Adipocyte (in vitro differentiated cells): ENCODE results near the gene KANSL1.
"Not testable (repeated sequence)": the region's sequence is repeated elsewhere in the genome, so short reads cannot be mapped to it uniquely, and the experiment has no call there.

Experiments
- DNase-seq: peaks from one replicate; pipeline ENCODE4 v3.0.0-alpha.2; 2015; ENCODE audit warnings: low read depth
- H3K27me3 ChIP-seq: replicated peaks from 2 replicates; pipeline ENCODE4 v1.7.0; 2013; ENCODE audit warnings: mild to moderate bottlenecking, low read length, moderate library complexity; ENCODE audit not compliant: control insufficient read depth, insufficient read depth
- H3K36me3 ChIP-seq: 2 replicates; pipeline ENCODE4 v1.7.0; 2013; ENCODE audit warnings: low read length, mild to moderate bottlenecking, moderate library complexity; ENCODE audit not compliant: control insufficient read depth, insufficient read depth, severe bottlenecking
- H3K4me1 ChIP-seq: 2 replicates; pipeline ENCODE4 v1.7.0; 2013; ENCODE audit warnings: mild to moderate bottlenecking, low read length, moderate library complexity; ENCODE audit not compliant: control insufficient read depth, insufficient read depth
- H3K4me3 ChIP-seq: 2 replicates; pipeline ENCODE4 v1.7.0; 2013; ENCODE audit warnings: mild to moderate bottlenecking, low read length, moderate library complexity
- H3K9ac ChIP-seq: 2 replicates; pipeline ENCODE4 v1.7.0; 2013; ENCODE audit warnings: mild to moderate bottlenecking, low read length, moderate library complexity
- H3K9me3 ChIP-seq: 2 replicates; pipeline ENCODE4 v1.7.0; 2013; ENCODE audit warnings: mild to moderate bottlenecking, low read length, moderate library complexity; ENCODE audit not compliant: control insufficient read depth

KANSL1 gene

DNA sequence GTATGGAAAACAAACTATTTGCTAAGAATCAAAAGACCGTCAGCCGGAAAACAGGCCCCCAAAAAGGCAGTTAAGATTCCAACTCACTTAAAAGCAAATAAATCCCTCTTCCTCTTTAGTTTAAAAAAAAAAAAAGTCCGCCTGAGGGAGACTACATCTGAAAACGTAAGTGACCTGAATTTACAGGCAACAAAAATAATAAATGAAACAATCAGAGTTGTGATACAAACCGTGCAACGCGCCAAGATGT lies 1.1 kb downstream of the KANSL1 start:
- DNase-seq = no peak
- no peaks in the 10 kb centered on the region for H3K9me3 ChIP-seq
- peak overlapping the region; percentile 97 for H3K9ac ChIP-seq
- peak overlapping the region; percentile 97 for H3K4me3 ChIP-seq
- H3K36me3 ChIP-seq = no peaks in the 10 kb centered on the region
- H3K4me1 ChIP-seq = peaks cover 48% of the 10 kb centered on the region
- no peaks in the 10 kb centered on the region for H3K27me3 ChIP-seq

DNA sequence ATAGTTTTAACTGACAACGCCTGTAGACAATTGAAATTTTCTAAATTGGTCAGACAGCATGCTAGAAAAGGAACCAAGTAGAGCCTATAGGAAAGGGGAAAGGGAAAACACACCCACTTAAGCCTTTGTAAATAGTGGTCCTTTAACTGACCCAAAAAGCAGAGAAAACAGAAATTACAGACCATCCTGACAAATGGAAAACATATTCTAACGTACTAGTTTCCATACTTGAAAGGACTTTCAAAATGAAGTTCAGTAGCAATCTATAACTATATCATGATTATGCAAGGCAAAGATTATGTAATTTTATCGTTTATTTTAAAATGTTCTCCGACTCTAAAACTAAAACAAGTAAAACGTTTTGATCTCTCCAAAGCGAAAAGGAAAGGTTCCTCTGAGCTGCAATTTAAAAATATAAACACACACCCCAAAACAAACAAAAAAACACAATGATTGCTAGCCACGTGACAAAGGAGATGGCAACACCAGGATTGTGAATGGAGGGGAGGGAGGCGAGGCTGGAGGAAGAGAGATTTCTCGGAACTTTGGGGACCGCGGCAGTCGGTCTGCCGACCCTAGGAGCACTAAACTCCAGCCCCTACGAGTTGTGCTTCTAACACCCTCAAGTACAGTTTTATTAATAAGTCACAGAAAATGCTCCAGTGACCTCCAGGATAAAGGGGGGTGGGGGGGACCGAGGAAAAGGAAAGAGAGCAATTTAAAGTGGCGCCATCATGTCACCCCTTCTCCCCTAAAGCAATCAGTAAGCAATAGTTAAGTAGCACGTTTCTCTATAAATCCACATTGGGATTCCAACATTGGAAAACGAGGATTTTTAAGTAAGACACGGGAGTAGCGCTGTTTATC lies 1.7 kb downstream of the KANSL1 start:
- Histone ChIP-seq H3K27me3 (no peaks in the 10 kb centered on the region), H3K4me1 (peaks cover 49% of the 10 kb centered on the region), H3K9me3 (no peaks in the 10 kb centered on the region), H3K9ac (peak overlapping the region; percentile 97), H3K4me3 (peak overlapping the region; percentile 97), H3K36me3 (no peaks in the 10 kb centered on the region)
- peak; percentile 88 for DNase-seq

DNA sequence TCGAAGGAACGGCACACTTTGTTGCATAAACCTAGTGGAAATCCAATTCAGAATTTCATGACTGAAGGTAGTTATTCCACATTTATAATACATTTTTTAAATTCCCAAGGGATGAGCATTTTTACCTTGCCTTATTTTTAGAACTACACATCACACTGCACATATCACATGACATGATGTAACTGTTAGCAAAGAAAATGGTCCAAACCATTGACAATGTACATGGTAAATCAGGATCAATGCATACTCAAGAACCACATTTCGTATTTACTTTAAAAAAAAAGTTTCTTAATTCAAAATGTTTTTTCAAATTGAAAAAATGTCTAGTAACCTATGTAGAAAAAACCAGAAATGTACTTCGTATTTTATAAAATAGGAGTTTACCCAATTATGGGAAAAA lies 2.5 kb downstream of the KANSL1 start:
- Histone ChIP-seq H3K4me1 (peaks cover 49% of the 10 kb centered on the region), H3K4me3 (peak overlapping the region; percentile 97), H3K27me3 (no peaks in the 10 kb centered on the region), H3K9me3 (no peaks in the 10 kb centered on the region), H3K9ac (peak overlapping the region; percentile 97), H3K36me3 (no peaks in the 10 kb centered on the region)
- DNase-seq = peak; percentile 50

DNA sequence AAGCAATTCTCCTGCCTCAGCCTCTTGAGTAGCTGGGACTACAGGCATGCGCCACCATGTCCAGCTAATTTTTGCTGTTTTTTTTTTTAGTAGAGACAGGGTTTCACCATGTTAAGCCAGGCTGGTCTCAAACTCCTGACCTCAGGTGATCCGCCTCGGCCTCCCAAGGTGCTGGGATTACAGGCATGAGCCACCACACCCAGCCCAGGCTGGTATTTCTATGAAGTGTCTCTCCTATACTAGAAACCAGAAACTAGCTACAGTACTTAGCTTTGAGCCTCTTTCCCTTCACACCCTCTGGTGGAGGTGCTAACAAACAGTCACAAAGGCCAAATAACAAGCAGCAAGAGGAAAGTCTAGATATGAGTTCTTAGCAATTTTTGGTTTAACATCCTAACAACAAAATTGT lies 6.4 kb downstream of the KANSL1 start:
- H3K36me3 ChIP-seq, H3K4me3 ChIP-seq, H3K9ac ChIP-seq, H3K27me3 ChIP-seq, DNase-seq, H3K9me3 ChIP-seq: not testable (repeated sequence)
- peaks cover 34% of the 10 kb centered on the region for H3K4me1 ChIP-seq

DNA sequence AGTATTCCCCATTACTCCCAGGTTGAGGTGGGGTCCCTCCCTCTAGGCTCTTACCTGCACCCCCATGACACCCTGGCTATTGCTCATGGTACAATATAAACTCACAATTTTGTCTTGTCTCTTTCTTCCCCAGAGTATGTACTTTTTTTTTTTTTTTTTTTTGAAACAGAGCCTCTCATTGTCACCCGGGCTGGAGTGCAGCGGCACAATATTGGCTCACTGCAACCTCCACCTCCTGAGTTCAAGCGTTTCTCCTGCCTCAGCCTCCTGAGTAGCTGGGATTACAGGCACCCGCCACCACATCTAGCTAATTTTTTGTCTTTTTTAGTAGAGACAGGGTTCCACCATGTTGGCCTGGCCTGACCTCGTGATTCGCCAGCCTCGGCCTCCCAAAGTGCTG lies 8.5 kb downstream of the KANSL1 start:
- Histone ChIP-seq H3K9ac (no peak overlapping the region), H3K4me3 (no peak overlapping the region), H3K36me3 (no peaks in the 10 kb centered on the region), H3K9me3 (no peaks in the 10 kb centered on the region), H3K4me1 (peaks cover 17% of the 10 kb centered on the region), H3K27me3 (no peaks in the 10 kb centered on the region)
- no peak for DNase-seq

DNA sequence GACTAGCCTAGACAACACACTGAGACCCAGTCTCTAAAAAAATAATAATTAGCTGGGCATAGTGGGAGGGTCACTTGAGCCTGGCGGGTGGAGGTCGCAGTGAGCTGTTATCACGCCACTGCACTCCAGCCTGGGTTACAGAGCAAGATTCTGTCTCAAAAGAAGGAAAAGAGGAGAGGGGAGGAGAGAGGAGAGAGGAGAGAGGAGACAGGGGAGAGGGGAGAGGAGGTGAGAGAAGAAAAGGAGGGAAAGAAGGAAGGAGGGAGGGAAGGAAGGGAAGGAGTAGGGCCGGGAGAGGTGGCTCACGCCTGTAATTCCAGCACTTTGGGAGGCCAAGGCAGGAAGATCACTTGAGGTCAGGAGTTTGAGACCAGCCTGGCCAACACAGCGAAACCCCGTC lies 9.8 kb downstream of the KANSL1 start:
- not testable (repeated sequence) for DNase-seq, H3K9me3 ChIP-seq, H3K36me3 ChIP-seq, H3K4me3 ChIP-seq, H3K9ac ChIP-seq, H3K27me3 ChIP-seq
- H3K4me1 ChIP-seq = peaks cover 26% of the 10 kb centered on the region

DNA sequence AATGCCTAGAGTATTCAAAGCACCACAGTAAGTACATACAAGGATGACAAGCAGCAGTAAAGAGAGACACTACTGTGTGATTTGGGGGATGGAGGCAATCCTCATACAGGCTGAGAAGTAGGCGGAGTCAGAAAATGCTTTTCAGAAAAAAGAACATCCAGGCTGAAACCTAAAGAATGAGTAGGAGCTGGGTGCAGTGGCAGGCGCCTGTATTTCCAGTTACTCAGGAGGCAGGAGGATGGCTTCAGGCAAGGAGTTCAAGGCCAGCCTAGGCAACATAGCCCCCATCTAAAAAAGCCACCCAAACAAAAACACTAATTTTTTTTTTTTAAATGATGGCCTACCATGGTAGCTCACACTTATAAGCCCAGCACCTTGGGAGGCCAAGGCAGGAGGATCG lies 10.3 kb downstream of the KANSL1 start:
- DNase-seq = no peak
- H3K9ac ChIP-seq = no peak overlapping the region
- H3K4me1 ChIP-seq = peaks cover 25% of the 10 kb centered on the region
- H3K9me3 ChIP-seq = no peaks in the 10 kb centered on the region
- no peaks in the 10 kb centered on the region for H3K36me3 ChIP-seq
- H3K27me3 ChIP-seq = no peaks in the 10 kb centered on the region
- no peak overlapping the region for H3K4me3 ChIP-seq

DNA sequence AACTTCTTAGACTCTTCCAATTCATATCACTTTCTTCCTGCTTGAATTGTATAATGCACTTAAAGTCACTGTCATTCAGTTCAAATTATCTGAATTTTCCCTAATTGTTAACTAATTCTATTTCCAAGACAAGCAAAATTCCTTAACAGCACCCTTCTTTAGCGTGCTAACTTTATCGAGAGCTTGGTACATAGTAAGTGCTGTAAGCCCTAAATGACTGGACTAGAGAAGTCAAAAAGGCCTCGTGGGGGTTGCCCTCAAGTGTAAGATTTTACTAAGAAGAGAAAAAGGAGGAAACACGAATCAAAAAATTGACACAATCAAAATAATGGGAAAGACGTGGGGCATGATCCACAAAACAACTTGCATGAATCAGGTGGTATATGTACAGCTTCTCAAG lies 11.3 kb downstream of the KANSL1 start:
- Histone ChIP-seq H3K4me1 (peaks cover 15% of the 10 kb centered on the region), H3K9ac (no peak overlapping the region), H3K27me3 (no peaks in the 10 kb centered on the region), H3K9me3 (no peaks in the 10 kb centered on the region), H3K4me3 (no peak overlapping the region), H3K36me3 (no peaks in the 10 kb centered on the region)
- no peak for DNase-seq

DNA sequence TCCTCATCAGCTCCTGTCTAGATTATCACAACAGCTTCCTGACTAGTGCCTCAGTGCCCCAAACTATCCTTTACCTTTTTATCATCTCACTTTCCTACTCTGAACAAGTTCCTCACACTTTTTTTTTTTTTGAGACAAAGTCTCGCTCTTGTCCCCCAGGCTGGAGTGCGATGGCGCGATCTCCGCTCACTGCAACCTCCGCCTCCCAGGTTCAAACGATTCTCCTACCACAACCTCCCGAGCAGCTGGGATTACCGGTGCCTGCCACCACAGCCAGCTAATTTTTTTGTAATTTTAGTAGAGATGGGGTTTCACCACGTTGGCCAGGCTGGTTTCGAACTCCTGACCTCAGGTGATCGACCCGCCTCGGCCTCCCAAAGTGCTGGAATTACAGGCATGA lies 11.9 kb downstream of the KANSL1 start:
- not testable (repeated sequence) for H3K9me3 ChIP-seq, H3K36me3 ChIP-seq, H3K27me3 ChIP-seq, DNase-seq, H3K9ac ChIP-seq, H3K4me3 ChIP-seq
- H3K4me1 ChIP-seq = peaks cover 19% of the 10 kb centered on the region

DNA sequence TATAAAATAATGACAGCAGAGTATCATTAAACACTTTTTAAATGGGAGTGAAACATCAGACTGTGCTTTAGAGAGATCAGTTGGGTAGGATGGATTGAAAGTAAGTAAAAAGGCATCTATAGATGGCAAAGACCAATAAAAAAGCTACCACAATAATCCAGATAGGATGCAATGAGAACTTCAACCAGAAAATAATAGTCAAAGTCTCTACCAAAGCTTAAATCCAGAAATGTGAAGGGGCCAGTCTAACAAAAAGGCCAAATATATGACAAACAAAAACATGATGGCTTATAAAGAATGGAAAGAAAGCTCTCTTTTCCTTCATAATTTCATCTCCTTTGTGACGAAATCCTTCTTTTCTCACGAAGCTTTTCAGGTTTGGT lies 12.3 kb downstream of the KANSL1 start:
- Histone ChIP-seq H3K9me3 (no peaks in the 10 kb centered on the region), H3K36me3 (no peaks in the 10 kb centered on the region), H3K9ac (no peak overlapping the region), H3K4me1 (peaks cover 23% of the 10 kb centered on the region), H3K27me3 (no peaks in the 10 kb centered on the region), H3K4me3 (no peak overlapping the region)
- DNase-seq = peak; percentile 65

DNA sequence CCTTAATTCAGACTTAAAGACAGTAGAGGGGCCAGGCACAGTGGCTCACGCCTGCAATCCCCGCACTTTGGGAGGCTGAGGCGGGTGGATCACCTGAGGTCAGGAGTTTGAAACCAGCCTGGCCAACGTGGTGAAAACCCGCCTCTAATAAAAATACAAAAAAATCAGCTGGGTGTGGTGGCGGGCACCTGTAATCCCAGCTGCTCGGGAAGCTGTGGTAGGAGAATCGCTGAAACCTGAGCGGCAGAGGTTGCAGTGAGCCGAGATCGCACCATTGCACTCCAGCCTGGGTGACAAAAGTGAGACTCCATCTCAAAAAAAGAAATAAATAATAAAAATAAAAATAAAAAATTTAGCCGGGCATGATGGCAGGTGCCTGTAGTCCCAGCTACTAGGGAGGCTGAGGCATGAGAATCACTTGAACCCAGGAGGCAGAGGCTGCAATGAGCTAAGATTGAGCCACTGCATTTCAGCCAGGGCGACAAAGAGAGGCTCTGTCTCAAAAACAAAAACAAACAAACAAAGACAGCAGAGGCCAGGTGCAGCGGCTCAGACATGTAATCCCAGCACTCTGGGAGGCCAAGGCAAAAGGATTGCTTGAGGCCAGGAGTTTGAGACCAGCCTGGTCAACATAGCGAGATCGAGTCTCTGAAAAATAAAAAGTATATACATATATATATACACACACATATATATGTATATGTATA lies 12.9 kb downstream of the KANSL1 start:
- not testable (repeated sequence) for DNase-seq, H3K9me3 ChIP-seq, H3K36me3 ChIP-seq, H3K9ac ChIP-seq, H3K27me3 ChIP-seq, H3K4me3 ChIP-seq
- peaks cover 28% of the 10 kb centered on the region for H3K4me1 ChIP-seq
